NCI-H82 (cell line): Measurements from ENCODE around the gene ACAD11.

Experiments
- DNase-seq: peaks from one replicate; lab custom pipeline; 2025; lab: John Stamatoyannopoulos, UW

Gene ACAD11

DNA sequence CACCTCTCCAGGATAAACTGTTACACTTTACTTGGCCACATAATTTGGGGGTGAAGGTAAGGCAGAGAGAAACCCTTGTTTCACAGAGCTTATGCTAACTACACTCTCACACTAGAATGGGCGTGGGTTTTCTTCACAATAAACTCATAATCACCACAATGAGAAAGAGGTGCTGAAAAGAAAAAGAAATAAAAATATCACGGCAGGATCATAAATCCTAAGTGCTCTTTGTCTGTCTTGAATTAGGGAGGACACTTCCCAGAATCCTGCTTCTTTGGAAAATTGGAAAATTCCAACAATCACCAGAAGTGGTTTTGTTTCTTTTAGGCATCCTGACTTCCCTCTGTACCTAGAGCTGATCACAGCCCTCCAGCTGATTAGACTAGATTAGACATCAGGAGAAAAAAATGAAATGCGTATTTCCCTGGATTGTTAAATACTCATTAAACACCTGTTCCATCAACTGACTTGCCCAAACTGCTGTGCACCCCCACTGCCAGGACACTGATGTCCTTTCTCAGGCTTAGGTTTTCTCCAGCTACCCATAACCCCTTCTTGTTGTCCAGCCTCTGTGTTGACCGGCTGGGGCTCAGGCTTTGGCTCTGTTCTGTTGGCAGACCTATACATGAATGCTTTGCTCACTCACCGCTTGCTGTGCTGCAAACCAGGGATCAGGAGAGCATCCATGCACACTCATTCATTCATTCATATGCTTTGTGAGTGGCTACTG is 104.1 kb downstream of the ACAD11 start:
- no peak for DNase-seq

DNA sequence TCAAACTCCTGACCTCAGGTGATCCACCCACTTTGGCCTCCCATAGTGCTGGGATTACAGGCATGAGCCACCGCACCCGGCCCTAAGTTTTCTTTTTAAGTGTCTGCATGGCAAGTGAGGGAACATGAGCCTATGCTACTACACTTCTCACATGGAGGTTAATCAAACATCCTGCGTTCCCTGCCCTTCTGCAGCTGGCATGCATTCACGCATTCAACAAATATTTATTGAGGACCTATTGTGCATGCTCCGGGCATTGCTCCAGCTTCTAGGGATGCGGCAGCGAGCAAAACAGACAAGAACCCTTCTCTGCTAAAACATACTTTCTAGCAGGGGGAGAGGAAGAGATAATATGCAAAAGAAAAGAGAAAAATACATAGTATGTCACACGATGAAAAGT is 105.2 kb downstream of the ACAD11 start:
- no peak for DNase-seq

DNA sequence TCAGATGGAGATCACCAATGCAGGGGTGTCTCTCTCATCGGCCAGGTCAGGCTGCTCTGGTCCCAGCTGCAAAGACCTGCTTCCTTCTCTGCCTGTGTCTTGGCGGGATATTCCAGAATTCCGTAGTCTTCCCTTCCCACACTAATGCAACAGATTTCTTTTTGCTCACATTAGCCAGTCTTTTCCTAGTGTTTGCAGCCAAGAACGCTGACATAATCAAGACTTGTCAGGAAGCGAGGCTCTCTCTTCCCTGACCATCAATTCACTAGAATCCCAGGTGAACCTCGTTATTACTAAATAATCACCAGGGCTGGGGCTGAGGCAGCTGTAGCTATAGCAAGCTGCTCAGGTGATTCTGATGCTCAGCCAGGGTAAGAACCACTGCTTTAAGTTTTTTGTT is 105.8 kb downstream of the ACAD11 start:
- no peak for DNase-seq

DNA sequence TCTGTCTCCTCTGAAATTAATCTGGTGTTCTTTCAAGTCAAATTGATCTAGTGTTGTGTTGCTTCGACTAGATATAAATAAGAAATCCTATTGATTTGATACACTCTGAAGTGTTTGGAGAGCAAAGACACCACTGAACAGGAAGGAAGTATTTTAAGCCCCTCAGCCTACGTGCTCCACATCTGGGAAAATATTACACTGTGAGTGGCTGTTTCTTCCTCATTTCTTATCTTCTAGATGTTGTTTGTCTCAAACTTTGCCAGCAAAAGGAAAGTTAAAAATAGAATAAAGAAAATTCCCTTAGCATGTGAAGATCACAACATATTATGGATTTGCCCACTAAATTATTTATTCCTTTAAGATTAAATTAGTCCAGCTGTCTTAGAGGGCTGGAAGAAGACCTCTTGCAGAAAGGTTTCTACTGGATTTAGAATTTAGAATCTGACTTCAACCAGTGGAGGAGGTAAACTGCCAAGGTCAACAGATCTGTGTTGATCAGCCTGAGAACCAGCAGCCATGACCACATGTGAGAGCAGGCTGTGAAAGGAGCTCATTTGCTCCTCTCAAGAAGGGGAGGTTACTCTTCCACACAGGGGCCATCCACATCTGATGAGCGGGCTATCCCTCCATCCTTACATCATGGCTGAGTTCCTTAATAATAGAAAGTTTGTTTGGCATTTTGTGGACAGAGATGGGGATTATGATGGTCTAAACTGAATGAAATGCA is 108.9 kb downstream of the ACAD11 start:
- no peak for DNase-seq

DNA sequence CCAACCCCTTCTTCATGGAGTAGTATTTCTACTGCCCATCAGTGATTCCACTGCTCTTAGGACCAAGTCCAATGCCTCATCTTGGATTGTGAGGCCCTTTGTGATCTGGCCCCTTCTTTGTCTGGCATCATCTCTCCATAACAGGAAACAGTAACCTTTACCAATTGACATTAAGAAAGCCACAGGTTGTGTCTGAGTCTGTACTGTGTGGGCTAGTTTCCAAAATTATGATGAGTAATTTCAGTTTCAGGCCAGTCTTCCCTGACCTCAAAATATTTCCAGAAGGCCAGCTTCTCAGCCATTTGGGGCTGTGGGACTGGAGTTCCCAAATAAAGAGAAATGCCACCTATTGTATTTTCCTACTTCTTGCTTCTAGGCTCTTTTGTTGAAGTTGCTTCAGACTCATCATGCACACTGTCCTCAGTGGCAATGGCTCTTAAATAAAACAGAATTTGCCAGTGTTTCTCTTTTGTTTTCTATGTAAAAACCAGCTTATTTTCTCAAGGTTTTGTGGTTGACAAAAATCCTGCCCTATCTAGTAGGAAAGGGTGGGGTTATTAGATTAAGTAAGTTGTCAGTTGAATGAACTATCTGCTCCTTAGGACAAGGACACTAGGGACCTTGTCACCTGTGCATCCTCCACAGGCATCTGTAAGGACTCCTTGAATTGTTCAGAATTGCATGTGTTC is 109.6 kb downstream of the ACAD11 start:
- no peak for DNase-seq

DNA sequence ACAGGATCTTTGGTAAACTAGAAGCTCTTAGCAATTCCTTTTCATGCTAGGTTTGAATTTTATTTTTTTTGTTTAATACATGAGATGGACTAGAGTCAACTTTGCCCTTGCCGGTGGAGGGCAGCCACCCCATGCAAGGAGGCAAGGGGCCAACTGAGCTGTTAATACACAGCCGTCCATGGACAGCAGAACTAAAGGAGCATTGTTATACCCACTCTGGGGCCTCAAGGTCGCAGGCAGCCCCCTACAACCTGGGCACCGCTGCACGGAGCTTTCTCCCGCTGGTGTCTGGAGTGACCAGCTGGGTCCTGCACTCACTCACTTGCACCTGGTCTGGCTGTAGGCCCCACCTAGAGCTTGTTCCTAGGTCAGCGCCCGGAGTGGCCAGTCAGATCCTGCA is 110.4 kb downstream of the ACAD11 start:
- no peak for DNase-seq

DNA sequence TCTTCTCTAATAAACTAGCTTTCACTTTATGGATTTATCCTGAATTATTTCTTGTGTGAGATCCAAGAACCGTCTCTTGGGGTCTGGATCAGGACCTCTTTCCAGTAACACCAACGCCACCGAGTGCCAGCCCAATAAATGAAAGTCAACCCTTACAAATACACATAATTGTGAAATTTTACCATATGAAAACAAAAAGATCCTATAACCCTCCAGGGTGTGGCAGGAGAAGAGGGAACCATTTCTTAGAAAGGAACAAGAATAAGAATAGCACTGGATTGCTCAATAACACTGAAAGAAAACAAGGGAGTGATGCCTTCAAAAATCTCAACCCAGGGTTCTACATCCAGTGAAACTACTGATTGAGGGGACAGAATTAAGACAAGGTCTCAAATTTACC is 114.1 kb downstream of the ACAD11 start:
- no peak for DNase-seq

DNA sequence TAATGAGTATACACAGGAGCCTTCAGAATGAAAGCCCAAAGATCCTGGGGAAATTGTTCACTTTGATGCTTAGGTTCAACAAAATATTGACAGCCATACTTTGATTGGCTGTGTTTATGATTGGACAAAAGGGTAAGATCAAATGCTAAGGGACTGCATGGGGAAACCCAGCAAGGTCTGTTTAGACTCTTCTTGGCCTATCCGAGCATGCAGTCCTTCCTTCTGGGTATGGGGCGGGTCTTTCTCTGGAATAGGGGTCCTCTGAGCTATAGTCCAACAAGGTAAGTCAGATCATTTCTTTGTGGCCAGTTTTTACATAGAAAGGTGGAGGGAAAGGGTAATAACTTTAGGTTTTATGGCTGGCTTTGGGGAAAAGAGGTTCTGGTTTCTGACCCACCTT is 115.5 kb downstream of the ACAD11 start:
- no peak for DNase-seq

DNA sequence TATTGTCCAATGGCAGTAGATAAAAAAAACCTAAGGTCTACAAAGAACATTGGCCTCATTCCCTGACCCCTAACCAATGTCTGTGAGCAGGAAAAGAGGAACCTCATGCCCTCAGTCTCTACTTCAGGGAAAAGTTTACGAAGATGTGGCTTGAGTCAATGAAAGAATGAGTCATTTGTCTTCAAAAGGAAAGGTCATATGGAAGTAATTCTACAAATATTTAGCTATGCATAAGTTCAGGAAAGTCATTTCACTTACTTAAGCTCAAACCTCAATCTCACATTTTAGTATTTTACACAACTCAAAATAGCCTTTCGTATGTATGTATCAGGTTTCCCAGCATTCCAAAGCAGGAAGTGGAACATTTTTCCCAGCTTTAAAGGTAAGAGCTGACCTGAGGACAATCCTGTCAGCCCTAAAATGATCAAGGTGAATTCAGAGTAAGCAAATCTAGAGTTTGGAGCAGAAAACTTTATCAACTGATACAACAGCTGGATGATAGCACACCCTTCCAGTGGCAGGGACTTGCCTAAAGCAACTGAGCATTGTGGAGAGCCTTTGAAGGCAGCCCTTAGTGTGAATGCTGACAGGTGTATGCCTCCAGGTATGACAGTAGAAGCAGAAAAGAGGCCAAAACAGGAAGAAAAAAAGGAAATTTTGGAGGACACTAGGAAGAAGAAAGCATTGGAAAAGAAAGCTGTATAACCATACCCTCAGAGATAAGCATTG is 116.4 kb downstream of the ACAD11 start:
- no peak for DNase-seq

DNA sequence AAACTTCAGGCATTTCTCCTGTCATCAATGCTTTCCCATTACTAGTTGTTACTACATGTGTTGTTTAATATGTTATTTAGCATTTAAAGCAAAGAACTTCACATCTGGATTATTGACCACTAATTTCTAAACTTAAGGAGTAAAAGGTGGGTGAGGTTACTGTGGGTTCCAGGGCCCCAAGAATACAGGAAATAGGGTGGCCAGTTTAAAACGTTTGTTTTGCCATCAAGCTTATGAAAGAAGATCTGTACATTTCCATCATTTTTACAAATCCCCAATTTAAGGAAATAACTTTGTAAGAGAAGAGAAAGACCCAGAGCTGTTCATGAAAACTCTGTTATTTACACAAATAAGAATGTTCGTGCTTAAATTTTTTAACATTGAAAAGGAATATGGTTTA is 117.0 kb downstream of the ACAD11 start:
- no peak for DNase-seq

DNA sequence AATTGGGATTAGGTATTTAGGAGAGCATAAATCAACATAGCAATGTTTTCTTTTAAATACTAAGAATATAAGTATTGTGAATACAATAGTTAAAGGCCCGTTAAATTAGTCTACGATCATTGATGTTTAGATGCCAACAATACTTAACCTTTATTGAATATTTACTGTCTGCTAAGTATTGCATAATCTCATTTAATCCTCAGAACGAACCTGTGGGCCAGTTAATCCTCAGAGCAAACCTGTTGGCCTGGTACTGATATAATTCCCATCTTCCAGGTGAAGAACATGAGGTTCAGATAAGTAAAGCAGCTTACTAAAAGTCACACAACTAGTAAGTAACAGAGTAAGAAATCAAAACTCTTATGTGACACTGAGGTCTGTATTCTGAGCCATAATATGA is 119.9 kb downstream of the ACAD11 start:
- DNase-seq: peak; percentile 50

DNA sequence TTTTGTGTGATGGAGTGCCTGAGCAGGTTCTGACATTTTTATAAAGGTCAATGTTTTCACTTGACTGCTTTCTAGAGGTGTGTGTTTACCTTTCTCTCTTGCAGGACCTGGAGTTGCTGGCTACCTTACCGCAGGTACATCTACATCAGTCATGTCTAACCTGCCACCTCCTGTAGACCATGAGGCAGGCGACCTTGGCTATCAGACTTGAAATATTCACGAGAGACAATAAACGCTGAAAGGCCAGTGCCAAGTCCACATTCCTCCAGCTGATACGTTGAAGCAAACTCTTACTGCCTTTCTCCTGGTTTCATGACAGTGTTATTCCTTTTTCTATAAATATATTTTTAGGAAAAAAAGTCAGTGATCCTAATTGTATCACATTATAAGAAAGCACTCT is 121.5 kb downstream of the ACAD11 start:
- no peak for DNase-seq

DNA sequence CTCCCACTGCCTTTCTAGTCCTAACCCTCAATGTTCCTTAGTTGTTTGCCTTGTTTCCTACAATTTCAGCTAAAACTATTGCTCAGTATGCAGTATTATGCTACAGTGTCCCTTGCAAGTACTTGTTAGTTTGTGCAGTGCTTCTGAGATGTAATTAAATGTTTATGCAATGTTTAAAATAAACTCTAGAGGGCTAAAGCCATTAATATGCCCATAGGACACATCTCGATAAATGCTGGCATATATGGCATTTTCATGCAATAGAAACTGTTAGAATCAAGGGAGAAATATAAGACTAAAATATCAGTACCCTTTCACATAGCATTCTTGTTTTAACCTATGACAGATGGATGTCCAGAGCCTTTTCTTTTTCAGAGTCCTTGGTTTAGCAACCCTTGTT is 122.3 kb downstream of the ACAD11 start:
- DNase-seq: no peak

DNA sequence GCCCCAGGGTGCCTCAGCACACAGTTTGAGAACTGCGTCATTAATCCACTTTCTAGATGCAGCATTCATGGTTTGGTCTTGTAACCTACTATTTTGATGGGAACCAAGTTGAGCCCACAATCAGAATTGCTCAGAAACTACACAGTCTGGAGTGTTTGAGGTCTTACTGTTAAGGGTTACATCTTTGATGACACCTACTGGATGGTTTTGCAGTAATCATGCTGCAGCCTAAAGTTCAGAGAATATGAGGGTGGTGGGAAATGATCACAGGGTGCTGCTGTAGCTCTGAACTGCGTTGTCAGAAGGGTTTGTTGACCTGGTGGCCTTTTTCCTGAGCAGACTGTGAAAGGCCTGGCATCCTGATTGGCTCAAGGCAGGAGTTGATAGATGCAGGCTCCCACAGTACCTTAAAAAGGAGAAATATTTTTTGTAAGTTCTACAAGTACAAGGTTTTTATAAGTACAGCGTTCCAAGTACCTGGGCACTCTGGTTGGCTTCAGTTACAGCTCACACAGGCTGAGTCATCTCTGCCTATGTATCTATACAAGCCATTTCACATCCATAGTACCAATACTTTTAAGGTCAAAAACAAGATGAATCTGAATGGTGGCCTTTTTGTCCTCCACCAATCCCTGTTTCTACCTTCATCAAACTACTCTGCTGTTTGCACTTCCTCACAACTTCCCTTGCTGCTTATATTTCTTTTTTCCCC is 123.0 kb downstream of the ACAD11 start:
- no peak for DNase-seq

DNA sequence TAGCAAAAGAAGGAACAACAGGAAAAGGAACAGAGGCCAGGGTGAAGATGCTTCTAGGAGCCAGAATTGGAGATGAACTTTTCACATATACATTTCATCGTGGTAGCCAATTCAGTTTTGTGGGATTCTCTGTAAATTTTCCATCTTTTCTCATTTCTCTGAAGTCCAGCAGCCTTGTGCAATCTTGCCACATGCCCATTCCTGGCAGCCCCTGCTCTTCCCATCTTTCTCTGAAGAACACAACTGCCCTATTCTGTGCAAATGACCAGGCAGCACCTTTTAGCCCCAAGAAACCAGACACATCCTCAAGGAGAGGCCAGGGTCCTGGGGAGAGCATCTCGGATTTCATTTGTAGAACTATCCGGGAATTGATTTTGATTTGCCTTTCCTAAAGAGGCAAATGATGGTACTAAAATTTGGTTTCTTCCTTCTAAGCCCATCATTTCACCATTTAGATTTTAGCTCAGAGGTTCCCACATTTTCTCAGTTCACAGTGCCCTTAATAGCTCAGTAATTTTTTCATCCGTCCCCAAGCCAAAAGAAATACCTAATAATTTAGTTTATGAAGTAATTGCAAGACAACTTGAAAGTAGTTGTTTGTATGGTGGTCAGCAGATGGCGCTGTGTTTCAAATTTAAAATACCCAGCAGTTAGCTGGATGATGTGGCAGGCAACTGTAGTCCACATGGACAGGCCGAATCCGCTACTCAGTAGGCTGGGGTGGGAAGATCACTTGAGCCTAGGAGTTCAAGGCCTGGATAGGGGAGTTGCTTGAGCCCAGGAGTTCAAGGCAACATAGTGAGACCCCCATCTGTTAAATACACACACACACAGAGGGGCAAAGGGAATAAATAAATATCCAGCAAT is 123.8 kb downstream of the ACAD11 start:
- peak; percentile 87 for DNase-seq

DNA sequence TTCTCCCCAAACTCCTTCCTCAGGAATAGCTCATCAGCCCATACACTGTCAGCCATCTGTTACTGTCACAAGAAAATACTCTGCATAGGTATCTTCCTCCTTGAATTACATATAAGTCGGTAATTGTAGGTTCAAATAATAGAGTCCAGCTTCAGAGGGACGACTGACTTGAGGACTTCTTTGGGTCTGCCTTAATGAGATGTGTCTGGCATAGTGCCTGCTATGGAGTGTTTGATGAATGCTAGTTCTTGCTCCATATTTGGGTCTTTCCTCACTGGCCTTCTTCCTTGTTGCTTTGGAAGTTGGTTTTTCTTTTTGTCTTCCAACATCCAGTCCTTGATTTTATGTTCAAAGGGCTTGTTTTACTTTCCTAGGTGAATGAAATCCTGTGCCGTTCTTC is 129.0 kb downstream of the ACAD11 start:
- DNase-seq: no peak

DNA sequence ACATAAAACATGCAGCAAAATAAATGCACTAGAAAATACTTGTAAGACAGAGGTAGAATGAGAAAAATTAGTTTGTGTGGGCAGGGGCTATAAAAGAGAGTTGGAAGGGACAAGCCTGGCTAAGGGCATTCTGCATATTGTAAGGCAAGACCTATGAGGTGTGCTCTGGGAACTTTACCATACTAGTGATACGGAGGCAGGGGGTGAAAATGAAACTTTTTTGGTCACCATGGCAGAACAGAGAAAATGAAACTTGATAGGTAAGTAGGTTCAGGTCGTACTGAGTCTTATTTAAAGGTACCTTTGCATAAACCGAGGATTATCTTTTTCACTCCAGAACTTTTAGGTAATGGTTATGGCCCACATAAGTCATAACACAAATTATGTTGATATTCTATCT is 137.3 kb downstream of the ACAD11 start:
- no peak for DNase-seq

DNA sequence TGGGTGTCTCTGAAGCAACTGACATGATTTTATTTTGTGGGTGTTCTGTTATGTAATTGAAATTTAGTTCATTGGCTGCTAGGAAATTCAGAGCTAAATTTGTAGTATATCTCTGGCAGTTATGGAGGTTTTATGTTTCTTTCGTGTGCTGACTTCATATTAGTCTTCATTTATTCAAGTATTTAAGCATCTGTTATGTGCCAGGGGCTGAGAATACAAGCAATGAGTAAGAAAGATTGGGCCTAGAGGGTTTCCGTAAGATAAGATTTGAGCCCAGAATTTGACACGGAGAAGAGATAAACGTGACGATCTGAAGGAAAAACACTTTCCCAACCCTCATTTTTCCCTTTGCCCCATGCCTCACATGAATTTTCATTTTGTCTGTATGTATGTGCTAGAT is 137.7 kb downstream of the ACAD11 start:
- DNase-seq: no peak

DNA sequence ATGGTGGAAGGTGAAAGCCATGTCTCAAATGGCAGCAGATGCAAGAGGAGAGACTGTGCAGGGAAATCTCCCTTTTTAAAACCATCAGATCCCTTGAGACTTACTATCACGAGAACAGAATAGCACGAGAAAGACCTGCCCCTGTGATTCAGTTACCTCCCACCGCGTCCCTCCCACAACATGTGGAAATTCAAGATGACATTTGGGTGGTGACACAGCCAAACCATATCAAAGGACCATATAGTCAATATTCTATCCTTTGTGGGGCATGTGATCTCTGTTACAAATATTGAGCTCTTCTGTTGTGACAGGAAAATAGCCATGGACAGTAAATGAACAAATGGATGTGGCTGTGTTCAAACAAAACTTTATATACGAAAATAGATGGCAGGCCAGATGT is 139.7 kb downstream of the ACAD11 start:
- DNase-seq: no peak

DNA sequence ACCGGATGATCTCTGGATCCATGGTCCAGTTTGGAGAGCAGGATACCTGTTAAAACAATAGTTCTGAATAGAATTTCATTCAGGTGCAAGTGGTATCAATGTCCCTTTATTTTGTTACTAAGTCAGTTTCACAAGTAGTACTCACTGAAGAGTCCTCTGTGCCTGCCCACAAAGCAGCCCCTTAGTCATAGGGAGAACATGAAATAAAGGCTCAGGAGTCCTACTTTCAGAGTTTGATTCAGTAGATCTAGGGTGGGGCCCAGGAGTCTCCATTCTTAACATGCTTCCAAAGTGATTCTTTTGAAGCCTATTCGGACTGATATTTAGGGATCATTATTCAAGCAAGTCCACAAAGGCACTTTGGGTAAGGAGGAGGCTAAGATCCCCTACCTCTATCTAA is 142.3 kb downstream of the ACAD11 start:
- DNase-seq: no peak

DNA sequence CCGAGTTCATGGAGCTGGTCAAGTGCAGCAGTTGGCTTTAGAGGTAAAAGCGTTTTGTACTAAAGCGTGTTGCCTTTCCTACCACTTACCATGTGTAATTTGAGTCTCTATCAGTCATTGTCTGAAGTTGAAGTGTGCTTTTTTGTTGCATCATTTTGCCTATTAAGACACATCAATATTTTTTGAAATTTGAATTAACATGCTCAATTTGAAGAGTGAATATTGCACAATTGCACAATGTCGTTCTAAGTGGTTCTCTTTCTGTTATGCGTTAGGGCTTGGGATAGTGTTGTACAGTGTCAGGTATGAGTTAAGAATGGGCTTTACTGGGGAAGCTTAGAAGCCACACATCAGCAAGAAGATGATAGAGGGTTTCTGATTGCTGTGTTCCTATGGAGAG is 146.6 kb downstream of the ACAD11 start:
- no peak for DNase-seq
